GM18907 (cell line): ENCODE data around the gene COQ8B.

Experiments
- ATAC-seq: cut with Tn5 transposase; IDR thresholded peaks from one replicate; pipeline ENCODE4 v1.9.1; 2021; ENCODE audit warnings: mild to moderate bottlenecking, moderate library complexity; ENCODE audit not compliant: unreplicated experiment

The COQ8B gene

DNA sequence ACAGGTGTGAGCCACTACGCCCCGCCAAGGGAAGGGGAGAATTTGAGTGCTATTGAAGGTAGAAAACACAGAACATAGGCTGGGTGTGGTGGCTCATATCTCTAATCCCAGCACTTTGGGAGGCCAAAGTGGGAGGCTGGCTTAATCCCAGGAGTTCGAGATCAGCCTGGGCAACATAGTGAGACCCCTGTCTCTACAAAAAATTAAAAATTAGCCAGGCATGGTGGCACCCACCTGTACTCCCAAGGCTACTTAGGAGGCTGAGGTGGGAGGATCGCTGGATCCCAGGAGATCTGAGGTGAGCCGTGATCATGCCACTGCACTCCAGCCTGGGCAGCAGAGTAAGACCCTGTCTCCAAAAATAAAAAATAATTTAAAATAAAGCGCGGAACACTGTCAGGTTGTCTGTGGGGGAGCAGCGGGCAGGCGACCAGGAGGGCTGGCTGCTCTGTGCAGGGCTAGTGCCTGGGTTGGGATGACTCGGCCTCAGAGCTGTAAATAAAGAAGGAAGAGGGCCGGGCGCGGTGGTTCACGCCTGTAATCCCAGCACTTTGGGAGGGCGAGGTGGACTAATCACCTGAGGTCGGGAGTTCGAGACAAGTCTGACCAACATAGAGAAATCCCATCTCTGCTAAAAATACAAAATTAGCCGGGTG, 74.5 kb downstream of the COQ8B start:
- no peak for ATAC-seq
